Left ventricle myocardium superior (tissue), 1 donor: ENCODE data around the gene SLC9C2. TPM values are rescaled to one million over a fixed set of nuclear protein-coding genes. Genes with fewer than 3 reads are reported as not detected.
"Not testable (repeated sequence)": the region's sequence is repeated elsewhere in the genome, so short reads cannot be mapped to it uniquely, and the experiment has no call there.

Experiments
- ATAC-seq: fragments of 200-7000 bp; cut with Tn5 transposase; one replicate; pipeline ENCODE4 v1.9.1; 2020; ENCODE audit warnings: mild to moderate bottlenecking, moderate library complexity
- DNase-seq: peaks from one replicate; pipeline ENCODE4 v3.0.0-alpha.2; 2020
- intact Hi-C: fragments of 100-400 bp; cut with micrococcal nuclease; formaldehyde crosslinking; loops from one replicate; pipeline ENCODE4 v1.11.0; 2022
- total RNA-seq: library from RNA; stranded (reverse); fragmentation: NEBNext Ultra II Directional; extraction: Animal tissue kit (Norgen Biotek cat#: 25700); gene quantifications from one replicate; pipeline ENCODE4 v1.2.1, GENCODE V29; 2021
- donor health status: DM: no; HTN: yes; CAD: no; lungs with severe emphysema.

SLC9C2 gene
- total RNA-seq, 1 donor from 2014 or later = not detected

DNA sequence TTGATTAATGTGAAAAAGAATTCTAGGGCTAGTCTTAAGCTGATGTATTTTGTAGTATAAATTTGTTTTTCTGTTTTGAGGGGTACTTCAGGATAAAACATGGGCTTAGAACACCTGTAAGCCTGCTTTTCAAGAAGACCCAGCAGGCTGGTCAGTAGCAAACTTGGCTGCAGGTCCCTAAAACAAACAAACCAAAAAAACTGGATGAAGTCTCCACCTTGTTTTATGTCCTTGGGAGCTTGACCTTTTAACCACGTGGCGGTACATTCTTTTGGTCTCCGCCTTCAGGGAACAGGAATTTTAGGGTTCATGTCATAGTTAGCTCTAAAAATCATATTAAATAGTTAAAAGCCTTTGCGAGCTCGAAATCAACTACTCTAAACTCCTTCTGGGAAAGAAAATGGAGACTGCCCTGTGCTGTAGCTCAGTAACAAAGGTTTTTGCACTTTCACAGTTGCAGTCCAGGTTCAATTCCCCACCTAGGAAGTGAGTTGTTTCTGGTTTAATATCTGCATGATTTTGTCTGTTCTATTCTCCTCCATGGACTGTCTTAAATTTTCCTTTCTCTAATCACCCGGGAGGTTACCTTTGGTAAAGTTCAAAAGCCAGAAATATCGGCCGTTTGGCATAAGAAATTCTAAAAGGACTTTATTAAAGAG, 107.1 kb downstream of the SLC9C2 start:
- DNase-seq (no peak), ATAC-seq (no peak)
- intact Hi-C loops = no loop called here

- intact Hi-C loops, DNase-seq, ATAC-seq: not testable (repeated sequence)
Measured at GRCh38 chr1:173493125-173493524, 109.7 kb downstream of the SLC9C2 start.

- DNase-seq (no peak), ATAC-seq (no peak)
- intact Hi-C loops = no loop called here
Measured at GRCh38 chr1:173491508-173491907, 111.4 kb downstream of the SLC9C2 start.

- intact Hi-C loops = no loop called here
- ATAC-seq (no peak), DNase-seq (no peak)
Measured at GRCh38 chr1:173489929-173490328, 112.9 kb downstream of the SLC9C2 start.

DNA sequence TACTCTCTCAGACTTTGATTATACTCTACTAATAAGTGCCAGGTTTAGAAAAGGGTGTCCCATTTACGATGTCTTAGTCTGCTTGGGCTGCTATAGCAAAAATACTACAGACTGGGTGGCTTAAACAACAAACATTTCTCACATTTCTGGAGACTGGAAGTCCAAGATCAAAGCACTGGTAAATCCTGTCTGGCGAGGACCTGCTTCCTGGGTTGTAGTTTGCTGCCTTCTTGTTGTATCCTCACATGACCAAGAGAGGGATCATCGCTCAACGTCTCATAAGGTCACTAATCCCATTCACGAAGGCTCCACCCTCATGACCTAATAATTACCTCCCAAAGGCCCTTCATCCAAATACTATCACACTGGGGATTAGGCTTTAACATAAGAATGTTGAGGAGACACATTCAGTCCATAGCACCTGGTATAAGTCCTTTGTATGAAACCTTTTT, 113.7 kb downstream of the SLC9C2 start:
- ATAC-seq (peak; percentile 14), DNase-seq (no peak)
- intact Hi-C loops = no loop called here

GRCh38 chr1:173488001-173488400, 114.9 kb downstream of the SLC9C2 start:
- DNase-seq (no peak), ATAC-seq (no peak)

GRCh38 chr1:173485401-173485800, 117.5 kb downstream of the SLC9C2 start:
- DNase-seq (no peak), ATAC-seq (no peak)
- intact Hi-C loops = no loop called here

More at GRCh38 chr1:173488001-173488400, 114.9 kb downstream of the SLC9C2 start:
- intact Hi-C loops = no loop called here

- ATAC-seq (no peak), DNase-seq (no peak)
- intact Hi-C loops = no loop called here
Measured at GRCh38 chr1:173484276-173484675, 118.6 kb downstream of the SLC9C2 start.

DNA sequence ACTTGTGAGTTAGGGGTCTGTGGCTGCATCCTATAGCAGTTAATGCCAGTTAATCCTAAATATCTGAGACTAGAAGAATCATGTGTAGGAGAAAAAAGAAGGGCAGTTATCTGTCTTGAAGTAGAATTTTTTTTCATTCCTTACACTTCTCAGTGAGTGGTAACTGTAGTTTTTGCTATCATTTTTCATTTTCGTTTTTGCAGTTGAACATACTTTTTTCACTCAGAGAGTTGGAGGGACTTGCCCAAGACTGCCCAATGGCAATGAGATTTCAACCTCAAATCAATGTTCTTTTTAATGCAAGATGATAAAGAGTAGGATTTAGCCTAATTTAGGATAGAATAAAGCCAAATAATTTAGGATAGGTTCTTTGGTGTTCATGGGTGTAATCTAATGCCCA, 120.2 kb downstream of the SLC9C2 start:
- intact Hi-C loops = no loop called here
- no peak for DNase-seq
- ATAC-seq = no peak

- peak; percentile 47 for DNase-seq
- intact Hi-C loops = no loop called here
- ATAC-seq = no peak
Measured at GRCh38 chr1:173481195-173481772, 121.6 kb downstream of the SLC9C2 start.

- no peak for ATAC-seq
- intact Hi-C loops = no loop called here
Measured at GRCh38 chr1:173479649-173480048, 123.2 kb downstream of the SLC9C2 start.

DNA sequence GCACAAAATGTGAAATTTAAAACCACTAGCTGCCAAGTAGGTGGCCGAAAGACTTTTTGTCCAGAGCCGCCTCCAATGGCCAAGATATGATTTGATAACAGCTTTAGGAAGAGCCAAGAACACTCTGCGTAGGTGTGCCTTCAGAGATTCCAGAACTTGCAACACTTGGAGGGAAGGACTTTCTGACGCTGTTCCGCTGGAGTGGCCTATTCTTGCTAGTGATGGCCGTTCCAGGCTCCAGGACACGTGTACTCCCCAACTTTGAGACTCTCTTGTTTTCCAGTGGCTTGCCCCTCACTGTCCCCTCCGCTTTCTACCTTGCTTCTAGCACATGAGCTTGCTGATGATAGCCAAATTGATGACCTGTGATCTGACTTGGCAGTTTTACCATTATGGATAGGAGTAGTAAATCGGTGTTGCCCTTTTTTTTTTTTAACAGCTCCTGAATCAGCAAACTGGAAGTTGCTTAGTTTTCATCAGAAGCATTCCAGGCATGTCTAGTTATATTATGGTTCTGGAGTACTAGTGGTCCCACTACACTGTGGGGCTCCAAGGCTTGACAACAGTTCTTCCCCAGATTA, 124.7 kb downstream of the SLC9C2 start:
- DNase-seq = peak; percentile 56
- intact Hi-C loops = no loop called here
- ATAC-seq = peak; percentile 72

More at GRCh38 chr1:173479649-173480048, 123.2 kb downstream of the SLC9C2 start:
- no peak for DNase-seq

- DNase-seq (peak; percentile 78), ATAC-seq (peak; percentile 67)
- intact Hi-C loops = no loop called here
Measured at GRCh38 chr1:173477286-173478093, 125.4 kb downstream of the SLC9C2 start, which contains the start of gene PRDX6. TSS of gene PRDX6 (plus strand) at chr1:173477335. CDS start at chr1:173477398, 63 bp downstream.

- ATAC-seq (peak; percentile 88), DNase-seq (peak; percentile 96)
- intact Hi-C loops = no loop called here
Measured at GRCh38 chr1:173476665-173477285, 126.1 kb downstream of the SLC9C2 start.

GRCh38 chr1:173476197-173476664, 126.6 kb downstream of the SLC9C2 start:
- intact Hi-C loops = no loop called here
- no peak for DNase-seq
- ATAC-seq = no peak

DNA sequence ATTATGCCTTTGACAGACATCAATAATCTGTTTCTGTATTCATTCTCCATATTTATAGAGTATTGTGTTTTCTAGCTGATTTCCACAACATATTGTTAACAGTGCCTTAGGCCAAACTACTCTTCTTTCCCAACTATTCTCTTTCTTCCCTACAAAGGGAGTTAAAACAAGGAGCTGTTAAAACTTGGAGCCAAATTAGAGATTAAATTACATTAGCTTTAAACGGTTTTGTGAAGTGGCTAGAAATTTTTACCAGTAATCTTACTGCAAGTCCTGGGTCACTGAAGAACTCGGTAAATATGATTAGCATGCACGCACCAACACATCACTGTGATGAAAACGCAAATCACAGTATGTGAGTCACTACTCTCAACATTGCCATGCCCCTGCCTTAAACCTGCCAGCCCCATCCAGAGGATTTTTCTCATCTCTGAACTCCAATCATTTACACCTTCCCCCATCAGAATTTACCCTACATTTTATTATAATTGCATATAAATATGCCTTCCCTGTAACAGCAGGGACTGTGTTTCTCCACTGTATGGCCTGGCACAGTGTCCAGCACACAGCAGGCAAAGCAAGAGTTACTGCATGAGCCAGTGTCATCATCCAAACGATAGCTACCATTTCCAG, 127.2 kb downstream of the SLC9C2 start:
- intact Hi-C loops = no loop called here
- no peak for ATAC-seq
- DNase-seq = no peak

GRCh38 chr1:173474780-173475421, 128.0 kb downstream of the SLC9C2 start:
- intact Hi-C loops, ATAC-seq, DNase-seq: not testable (repeated sequence)

DNA sequence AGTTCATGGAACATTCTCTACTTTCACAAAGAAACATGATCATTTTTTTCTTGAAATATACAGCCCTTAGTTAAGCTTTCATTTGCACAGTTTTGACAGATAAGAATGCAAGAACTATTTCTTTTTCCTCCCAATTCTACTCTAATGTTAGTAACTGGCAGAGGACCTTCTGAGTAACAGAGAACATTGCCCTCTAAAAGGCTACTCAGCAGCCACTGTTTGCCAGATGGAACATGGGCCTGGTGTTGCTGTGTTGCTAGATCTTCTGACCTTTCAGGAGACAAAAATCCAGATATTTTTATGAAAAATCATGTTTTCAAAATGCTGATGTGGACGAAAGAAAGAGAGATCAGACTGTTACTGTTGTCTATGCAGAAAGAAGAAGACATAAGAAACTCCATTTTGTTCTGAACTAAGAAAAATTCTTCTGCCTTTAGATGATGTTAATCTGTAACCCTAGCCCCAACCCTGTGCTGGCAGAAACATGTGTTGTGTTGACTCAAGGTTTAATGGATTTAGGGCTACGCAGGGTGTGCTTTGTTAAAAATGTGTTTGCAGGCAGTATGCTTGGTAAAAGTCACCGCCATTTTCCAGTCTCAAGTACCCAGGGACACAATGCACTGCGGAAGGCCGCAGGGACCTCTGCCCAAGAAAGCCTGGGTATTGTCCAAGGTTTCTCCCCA, 128.6 kb downstream of the SLC9C2 start:
- DNase-seq (no peak), ATAC-seq (no peak)
- intact Hi-C loops = no loop called here
